Fibroblast of lung (primary cell): Measurements from ENCODE around the gene RAP1GAP2.

Experiments used
- EZH2 ChIP-seq: IDR thresholded peaks from 2 replicates; pipeline ENCODE4 v1.5.1; 2012; ENCODE audit warnings: low read length, control low read depth, mild to moderate bottlenecking; ENCODE audit errors: missing control alignments
- TF ChIP-seq, protein P1 (sequence below), 2 donors: IDR thresholded peaks in 1 of 2; conservative IDR thresholded peaks in 1 of 2; 1 replicate in 1 of 2; 2 replicates in 1 of 2; pipeline ENCODE4 v1.5.1; 2011 to 2012; ENCODE audit warnings: low read length in 2 of 2, control low read depth in 1 of 2, inconsistent platforms in 1 of 2, low read depth in 1 of 2, mild to moderate bottlenecking in 1 of 2

- TF ChIP-seq, protein P1, sequence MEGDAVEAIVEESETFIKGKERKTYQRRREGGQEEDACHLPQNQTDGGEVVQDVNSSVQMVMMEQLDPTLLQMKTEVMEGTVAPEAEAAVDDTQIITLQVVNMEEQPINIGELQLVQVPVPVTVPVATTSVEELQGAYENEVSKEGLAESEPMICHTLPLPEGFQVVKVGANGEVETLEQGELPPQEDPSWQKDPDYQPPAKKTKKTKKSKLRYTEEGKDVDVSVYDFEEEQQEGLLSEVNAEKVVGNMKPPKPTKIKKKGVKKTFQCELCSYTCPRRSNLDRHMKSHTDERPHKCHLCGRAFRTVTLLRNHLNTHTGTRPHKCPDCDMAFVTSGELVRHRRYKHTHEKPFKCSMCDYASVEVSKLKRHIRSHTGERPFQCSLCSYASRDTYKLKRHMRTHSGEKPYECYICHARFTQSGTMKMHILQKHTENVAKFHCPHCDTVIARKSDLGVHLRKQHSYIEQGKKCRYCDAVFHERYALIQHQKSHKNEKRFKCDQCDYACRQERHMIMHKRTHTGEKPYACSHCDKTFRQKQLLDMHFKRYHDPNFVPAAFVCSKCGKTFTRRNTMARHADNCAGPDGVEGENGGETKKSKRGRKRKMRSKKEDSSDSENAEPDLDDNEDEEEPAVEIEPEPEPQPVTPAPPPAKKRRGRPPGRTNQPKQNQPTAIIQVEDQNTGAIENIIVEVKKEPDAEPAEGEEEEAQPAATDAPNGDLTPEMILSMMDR (conservative IDR thresholded peaks at IDR 0.05 in 1 of 2, IDR thresholded peaks at IDR 0.05 in 1 of 2; ENCODE audit: low read depth in 1 of 2, low read length in 2 of 2): no peak
- TF ChIP-seq EZH2: no peak
These were observed 57.3 kb downstream of the RAP1GAP2 start for GRCh38 chr17:2853283-2854142.
